GM12892 (cell line): ENCODE measurements around the gene FAM13A.

Experiments used
- POLR2A ChIP-seq: IDR thresholded peaks from 2 replicates; pipeline ENCODE4 v1.6.1; 2011; ENCODE audit warnings: low read depth, low read length, control low read depth
- POLR2AphosphoS5 ChIP-seq: IDR thresholded peaks from 2 replicates; pipeline ENCODE4 v1.6.1; 2011; ENCODE audit warnings: low read depth, low read length, control low read depth
- TAF1 ChIP-seq: IDR thresholded peaks from 2 replicates; pipeline ENCODE4 v1.6.1; 2011; ENCODE audit warnings: low read depth, mild to moderate bottlenecking, control low read depth, low read length, borderline replicate concordance

DNA sequence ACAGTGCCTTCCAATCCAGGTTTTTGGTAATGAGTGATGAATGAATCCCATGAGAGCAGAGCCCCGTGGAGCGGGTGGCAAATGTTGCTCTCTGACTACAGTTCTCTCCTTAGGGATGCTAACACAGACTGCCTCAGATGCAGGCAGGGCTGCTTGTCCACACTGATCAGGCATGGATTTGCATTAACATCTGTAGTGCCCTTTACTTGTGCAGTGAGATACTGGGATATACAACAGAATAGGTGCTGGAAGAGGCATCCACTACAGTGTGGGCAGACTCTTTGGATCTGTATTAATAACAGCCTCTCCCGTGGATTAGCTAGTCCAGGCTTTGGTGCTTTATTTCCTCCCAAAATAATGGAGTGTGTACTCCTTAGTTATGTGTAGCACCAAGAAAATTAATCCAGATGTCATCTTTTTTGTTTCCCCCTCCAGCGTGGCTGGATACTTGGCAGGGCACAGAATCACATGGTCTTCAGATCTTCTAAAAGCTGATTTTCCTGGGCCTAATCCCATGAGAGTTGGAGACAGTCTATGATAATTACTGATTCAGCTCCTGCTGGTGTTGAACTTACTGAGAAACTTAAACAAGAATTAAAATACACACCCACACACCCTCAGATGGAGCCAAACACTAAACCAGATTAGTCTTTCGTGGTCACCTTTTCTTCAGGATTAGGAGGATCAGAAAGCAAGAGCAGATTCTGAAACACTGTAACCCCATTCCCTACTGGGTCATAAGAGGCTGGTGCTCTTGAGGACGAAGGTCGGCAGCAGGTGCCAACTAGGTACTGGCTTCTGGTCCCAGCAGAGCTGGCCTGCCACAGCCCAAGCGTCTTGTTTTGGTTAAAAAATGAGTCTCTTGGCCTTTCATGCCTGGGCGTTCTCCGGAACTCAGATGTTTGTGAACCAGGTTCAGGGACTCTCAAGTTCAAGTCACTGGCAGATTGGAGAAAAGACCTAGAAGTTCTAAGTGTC is 336.2 kb downstream of the FAM13A start:
- TF ChIP-seq POLR2A (no peak), POLR2AphosphoS5 (no peak), TAF1 (no peak)
